Measurements from ENCODE around the gene ZBTB2.
"Not testable (repeated sequence)": the region's sequence is repeated elsewhere in the genome, so short reads cannot be mapped to it uniquely, and the experiment has no call there.

The ZBTB2 gene

DNA sequence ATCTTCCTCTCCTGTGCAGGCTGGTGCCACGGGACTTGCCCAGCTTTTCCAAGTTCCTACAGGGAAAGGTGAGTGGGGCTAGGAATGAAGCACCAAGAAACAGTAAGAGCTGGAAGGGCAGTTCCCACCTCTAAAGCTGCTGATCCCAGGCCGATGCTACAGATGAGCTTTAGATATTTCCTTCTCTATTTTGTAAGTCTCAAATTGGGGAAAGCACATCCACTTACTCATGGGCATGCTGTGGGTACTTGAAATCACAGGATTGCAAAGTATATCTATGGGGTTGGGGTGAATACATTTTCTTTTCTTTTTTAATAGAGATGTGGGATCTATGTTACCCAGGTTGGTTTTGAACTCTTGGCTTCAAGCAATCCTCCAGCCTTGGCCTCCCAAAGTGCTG, 3.1 kb downstream of the ZBTB2 start:
- Mint-ChIP-seq H3K27me3 (no peaks in the 10 kb centered on the region), H3K4me3 (no peak overlapping the region), H3K27ac (peak overlapping the region; percentile 65), H3K4me1 (ENCODE audit: low read depth) (peaks cover 65% of the 10 kb centered on the region), H3K36me3 (ENCODE audit: low read depth) (peaks cover 20% of the 10 kb centered on the region), H3K9me3 (no peaks in the 10 kb centered on the region)

DNA sequence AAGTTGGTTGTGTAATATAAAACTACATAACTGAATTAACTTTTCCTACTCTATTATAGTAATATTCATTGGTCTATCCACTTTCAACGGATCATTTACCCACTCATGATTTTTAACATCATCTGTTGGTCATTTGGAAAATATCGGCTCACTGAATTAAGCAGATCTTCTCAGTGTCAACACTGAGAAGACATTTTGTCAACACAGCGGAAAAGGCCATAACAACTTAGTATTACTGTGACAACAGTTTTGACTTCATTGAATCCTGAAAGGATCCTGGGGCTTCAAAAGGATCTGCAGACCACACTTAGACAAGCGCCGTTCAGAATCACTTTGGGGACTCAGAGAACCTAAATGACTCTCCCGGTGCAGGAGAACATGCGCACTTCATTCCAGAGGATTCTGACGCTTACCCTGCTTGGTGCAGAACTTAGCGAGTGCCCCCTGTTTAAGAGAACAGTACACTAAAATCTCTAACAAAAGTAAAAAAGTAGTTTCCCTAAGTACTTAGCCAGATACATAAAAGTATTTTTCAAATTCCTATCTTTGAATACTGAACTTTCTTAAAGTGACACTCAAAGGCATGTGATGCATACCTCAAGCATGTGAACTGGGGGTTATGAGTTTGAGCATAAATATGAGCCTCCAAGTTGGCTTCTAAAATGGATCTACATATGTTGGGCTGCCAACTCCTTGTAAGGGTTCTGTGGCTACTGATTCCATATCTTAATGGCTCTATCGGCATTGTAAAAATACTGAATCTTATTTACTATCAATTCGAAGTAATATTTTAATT, 4.0 kb downstream of the ZBTB2 start:
- peaks cover 56% of the 10 kb centered on the region for H3K4me1 Mint-ChIP-seq (ENCODE audit: low read depth)
- no peaks in the 10 kb centered on the region for H3K9me3 Mint-ChIP-seq
- no peak overlapping the region for H3K4me3 Mint-ChIP-seq
- peaks cover 15% of the 10 kb centered on the region for H3K36me3 Mint-ChIP-seq (ENCODE audit: low read depth)
- H3K27ac Mint-ChIP-seq, result no peak overlapping the region
- no peaks in the 10 kb centered on the region for H3K27me3 Mint-ChIP-seq

DNA sequence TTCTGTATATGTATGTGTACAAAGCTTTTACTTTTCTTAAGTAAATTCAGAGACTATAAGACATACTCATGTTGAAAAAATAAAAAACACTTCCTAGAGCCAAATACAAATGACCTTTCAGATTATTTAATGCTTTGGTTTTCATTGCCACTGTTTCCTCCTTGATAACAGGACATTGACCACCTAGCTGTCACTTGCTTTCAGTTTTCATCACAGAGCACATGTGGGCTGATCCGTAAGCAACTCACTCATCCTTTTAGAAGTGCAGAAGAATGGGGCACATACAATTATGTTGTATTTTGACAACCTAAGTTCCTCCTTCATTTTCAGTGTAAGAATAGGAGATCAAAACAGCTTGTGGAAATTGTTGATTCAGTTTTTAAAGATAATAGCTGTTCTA, 6.2 kb downstream of the ZBTB2 start:
- Mint-ChIP-seq H3K4me3 (peak overlapping the region; percentile 45), H3K9me3 (no peaks in the 10 kb centered on the region), H3K27ac (peak overlapping the region; percentile 86), H3K4me1 (ENCODE audit: low read depth) (peaks cover 66% of the 10 kb centered on the region), H3K36me3 (ENCODE audit: low read depth) (peaks cover 22% of the 10 kb centered on the region), H3K27me3 (no peaks in the 10 kb centered on the region)

DNA sequence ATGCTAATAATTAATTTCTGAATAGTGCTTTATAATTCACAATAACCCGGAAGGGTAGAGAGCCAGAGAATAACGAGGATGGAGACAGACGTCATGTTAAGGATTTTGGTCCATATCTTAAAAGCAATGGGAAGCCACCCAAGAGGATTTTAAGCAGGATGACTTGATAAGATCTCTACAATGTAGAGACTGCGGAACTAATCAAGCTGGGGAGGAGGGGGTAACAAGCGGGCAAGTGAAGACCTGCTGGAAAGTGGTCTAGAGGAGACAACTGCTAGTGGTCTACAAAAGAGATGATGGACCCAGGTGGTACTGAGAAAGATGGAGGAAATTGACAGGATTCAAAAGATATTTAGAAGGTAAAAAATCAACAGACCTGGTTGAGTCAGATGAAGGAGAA, 7.2 kb downstream of the ZBTB2 start:
- Mint-ChIP-seq H3K9me3 (no peaks in the 10 kb centered on the region), H3K27ac (peak overlapping the region; percentile 86), H3K4me1 (ENCODE audit: low read depth) (peaks cover 75% of the 10 kb centered on the region), H3K4me3 (no peak overlapping the region), H3K36me3 (ENCODE audit: low read depth) (peaks cover 24% of the 10 kb centered on the region), H3K27me3 (no peaks in the 10 kb centered on the region)

DNA sequence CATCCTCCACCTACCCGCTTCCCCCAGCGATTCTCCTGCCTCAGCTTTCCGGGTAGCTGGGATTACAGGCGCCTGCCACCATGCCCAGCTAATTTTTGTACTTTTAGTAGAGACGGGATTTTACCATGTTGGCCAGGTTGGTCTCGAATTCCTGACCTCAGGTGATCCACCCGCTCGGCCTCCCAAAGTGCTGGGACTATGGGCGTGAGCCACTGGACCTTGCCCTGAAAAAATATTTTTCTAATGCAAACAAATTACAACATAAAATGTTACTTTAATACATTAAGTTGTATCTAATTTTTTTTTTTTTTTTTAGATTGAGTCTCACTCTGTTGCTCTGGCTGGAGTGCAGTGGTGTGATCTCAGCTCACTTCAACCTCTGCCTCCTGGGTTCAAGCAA, 8.7 kb downstream of the ZBTB2 start:
- Mint-ChIP-seq H3K4me1 (ENCODE audit: low read depth) (peaks cover 74% of the 10 kb centered on the region), H3K36me3 (ENCODE audit: low read depth) (peaks cover 32% of the 10 kb centered on the region)
- H3K27me3 Mint-ChIP-seq, H3K27ac Mint-ChIP-seq, H3K9me3 Mint-ChIP-seq, H3K4me3 Mint-ChIP-seq: not testable (repeated sequence)

DNA sequence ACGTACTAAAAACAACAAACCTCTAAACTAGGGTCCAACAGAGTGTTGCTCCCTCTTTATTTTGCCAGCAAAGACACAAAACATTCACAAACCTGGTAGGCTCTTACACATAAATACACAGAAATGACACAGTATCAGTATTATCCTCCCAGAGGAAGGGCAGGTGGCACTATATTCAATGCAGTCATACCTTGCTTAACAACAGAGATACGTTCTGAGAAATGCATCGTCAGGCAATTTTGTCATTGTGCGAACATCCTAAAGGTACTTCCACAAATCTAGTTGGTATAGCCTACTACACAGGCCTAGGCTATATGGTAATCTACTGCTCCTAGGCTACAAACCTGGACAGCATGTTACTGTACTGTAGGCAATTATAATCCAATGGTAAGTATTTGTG, 9.6 kb downstream of the ZBTB2 start:
- Mint-ChIP-seq H3K36me3 (ENCODE audit: low read depth) (peaks cover 29% of the 10 kb centered on the region), H3K4me3 (no peak overlapping the region), H3K4me1 (ENCODE audit: low read depth) (peaks cover 72% of the 10 kb centered on the region), H3K27me3 (no peaks in the 10 kb centered on the region), H3K9me3 (no peaks in the 10 kb centered on the region), H3K27ac (no peak overlapping the region)

DNA sequence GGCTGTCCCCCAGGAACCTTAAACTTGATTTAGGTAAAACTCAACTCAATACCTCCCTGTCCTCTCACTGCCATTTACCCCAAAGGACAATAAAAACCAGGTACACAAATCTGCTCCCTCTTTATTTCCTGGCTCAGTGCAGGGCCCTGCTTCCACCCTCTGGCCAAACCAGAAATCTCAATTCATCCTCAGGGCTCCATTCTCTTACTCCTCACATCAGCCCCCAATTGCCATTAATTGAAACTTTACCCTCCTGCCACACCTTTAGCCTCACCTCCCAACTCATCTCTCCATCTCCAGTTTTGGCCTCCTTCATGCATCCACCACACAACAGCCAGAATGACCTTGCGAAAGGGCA, 10.5 kb downstream of the ZBTB2 start:
- no peaks in the 10 kb centered on the region for H3K9me3 Mint-ChIP-seq
- H3K4me1 Mint-ChIP-seq (ENCODE audit: low read depth), result peaks cover 73% of the 10 kb centered on the region
- peak overlapping the region; percentile 95 for H3K27ac Mint-ChIP-seq
- no peaks in the 10 kb centered on the region for H3K27me3 Mint-ChIP-seq
- H3K4me3 Mint-ChIP-seq, result peak overlapping the region; percentile 82
- H3K36me3 Mint-ChIP-seq (ENCODE audit: low read depth), result peaks cover 30% of the 10 kb centered on the region

DNA sequence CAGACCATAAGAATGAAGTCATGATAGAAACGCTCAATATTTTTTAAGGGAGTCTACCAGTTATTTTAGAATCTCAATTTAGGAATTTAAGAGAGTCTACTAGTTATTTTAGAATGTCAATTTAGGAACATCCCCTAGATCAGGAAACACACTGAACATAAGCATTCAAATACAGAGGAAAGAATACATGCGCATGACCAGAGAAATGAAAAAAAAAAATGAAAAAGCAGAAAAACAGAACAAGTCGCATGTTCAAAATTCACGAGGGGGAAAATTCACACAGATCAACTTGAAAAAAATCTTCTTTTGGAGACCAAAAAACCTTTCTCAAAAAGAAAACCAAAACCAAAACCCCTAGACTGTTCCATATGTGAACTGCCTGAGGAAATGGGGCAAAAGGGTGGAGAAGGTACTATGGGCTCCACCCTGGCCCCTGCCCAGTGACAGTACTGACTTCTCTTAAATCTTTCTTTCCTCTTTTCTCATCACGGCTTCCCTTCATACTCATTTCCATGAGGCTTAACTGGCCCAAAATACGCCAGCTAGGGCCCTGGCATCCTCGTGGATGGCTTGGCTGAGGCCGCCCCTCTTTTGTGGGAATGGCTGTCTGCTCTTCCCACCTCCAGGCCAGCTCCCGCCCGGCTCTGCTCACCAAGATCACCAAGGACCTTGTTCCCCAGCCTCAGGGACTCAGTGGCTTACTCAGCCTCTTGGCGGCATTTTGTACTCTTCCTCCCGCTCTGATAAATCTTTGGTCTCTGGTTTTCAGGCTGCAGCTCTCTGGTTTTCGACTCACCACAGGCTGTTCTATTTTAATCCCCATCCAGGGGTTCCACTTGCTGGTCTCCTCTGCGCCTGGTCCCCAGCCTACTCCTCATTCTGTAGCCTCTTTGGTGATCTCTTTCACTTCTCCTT, 11.2 kb downstream of the ZBTB2 start:
- Mint-ChIP-seq H3K27me3 (no peaks in the 10 kb centered on the region), H3K27ac (peak overlapping the region; percentile 95), H3K4me1 (ENCODE audit: low read depth) (peaks cover 73% of the 10 kb centered on the region), H3K9me3 (no peaks in the 10 kb centered on the region), H3K36me3 (ENCODE audit: low read depth) (peaks cover 30% of the 10 kb centered on the region), H3K4me3 (peak overlapping the region; percentile 82)

DNA sequence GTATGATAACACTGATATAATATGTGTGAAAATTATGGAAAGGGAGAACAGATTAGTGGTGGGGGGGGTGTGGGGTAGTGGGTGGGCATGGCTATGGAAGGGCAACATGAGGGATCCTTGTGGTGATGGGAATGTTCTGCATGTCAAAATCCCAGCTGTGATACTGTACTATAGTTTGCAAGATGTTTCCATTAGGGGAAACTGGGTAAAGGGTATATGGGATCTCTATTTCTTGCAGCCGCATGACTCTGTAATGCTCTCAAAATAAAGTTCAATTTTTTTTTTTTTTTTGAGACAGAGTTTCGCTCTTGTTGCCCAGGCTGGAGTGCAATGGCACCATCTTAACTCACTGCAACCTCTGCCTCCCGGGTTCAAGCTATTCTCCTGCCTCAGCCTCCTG, 14.3 kb downstream of the ZBTB2 start:
- H3K9me3 Mint-ChIP-seq, result no peaks in the 10 kb centered on the region
- no peak overlapping the region for H3K4me3 Mint-ChIP-seq
- peak overlapping the region; percentile 50 for H3K27ac Mint-ChIP-seq
- peaks cover 31% of the 10 kb centered on the region for H3K36me3 Mint-ChIP-seq (ENCODE audit: low read depth)
- H3K4me1 Mint-ChIP-seq (ENCODE audit: low read depth), result peaks cover 89% of the 10 kb centered on the region
- no peaks in the 10 kb centered on the region for H3K27me3 Mint-ChIP-seq

DNA sequence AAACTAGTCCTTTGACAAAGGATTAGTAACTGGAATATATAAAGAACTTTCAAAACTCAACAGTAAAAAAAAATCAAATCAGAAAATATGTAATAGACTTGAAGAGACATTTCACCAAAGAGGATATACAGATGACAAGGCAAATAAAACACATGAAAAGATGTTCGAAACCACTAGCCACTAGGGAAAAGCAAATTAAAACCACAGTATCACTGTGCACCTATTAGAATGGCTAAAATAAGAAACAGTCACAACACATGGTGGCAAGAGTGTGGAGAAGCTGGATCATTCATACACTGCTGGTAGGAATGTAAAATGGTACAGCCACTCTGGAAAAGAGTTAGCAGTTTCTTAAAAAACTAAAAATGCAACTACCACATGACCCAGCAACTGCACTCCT, 14.9 kb downstream of the ZBTB2 start:
- peak overlapping the region; percentile 8 for H3K4me3 Mint-ChIP-seq
- H3K4me1 Mint-ChIP-seq (ENCODE audit: low read depth), result peaks cover 92% of the 10 kb centered on the region
- H3K27ac Mint-ChIP-seq, result peak overlapping the region; percentile 50
- no peaks in the 10 kb centered on the region for H3K27me3 Mint-ChIP-seq
- peaks cover 37% of the 10 kb centered on the region for H3K36me3 Mint-ChIP-seq (ENCODE audit: low read depth)
- no peaks in the 10 kb centered on the region for H3K9me3 Mint-ChIP-seq

DNA sequence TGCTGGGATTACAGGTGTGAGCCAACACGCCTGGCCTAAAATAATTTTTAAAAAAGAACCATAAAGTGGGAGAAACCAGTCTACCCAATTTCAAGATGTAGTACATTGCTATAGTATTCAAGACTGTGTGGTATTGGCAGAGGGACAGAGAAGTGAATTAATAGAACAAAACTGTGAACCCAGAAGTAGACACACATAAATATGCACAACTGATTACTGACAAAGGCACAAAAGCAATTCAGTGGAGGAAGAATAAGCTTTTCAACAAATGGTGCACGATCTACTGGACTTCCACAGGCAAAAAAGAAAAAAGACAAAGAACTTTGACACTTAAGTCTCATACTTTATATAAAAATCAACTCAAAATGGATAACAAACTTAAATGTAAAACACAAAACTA, 15.5 kb downstream of the ZBTB2 start:
- Mint-ChIP-seq H3K4me3 (no peak overlapping the region), H3K36me3 (ENCODE audit: low read depth) (peaks cover 41% of the 10 kb centered on the region), H3K9me3 (no peaks in the 10 kb centered on the region), H3K27ac (no peak overlapping the region), H3K27me3 (no peaks in the 10 kb centered on the region), H3K4me1 (ENCODE audit: low read depth) (peaks cover 92% of the 10 kb centered on the region)

DNA sequence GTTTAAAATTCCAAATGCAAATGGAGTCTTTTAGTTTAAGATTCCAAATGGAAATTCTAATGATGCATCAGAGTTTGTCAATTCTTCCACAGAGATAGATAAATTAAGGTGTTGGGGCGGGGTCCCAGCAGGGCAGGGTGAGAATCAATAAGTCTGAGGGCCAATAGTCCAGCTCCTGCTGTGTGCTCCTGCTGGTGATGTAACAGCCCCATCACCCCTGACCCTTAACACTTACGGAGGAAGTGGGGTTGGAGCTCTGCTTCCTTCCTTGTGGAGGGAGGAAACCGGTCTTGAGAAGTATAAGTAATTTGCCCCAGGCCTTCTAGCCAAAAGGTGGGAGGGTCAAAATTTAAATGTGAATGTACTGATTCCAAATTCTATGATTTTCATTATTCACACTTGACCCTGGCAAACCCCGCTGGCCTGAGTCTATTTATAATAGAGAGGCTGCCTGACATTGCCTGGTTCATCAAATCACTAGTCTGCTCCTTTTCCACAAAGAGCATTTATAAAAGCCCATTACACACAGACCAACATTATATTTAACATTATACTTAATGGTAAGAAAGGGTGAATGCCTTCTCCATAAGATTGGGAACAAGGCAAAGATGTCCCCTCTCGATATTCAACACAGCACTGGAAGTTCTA, 17.2 kb downstream of the ZBTB2 start:
- H3K9me3 Mint-ChIP-seq, result no peaks in the 10 kb centered on the region
- peak overlapping the region; percentile 66 for H3K4me3 Mint-ChIP-seq
- peak overlapping the region; percentile 78 for H3K27ac Mint-ChIP-seq
- H3K36me3 Mint-ChIP-seq (ENCODE audit: low read depth), result peaks cover 45% of the 10 kb centered on the region
- H3K4me1 Mint-ChIP-seq (ENCODE audit: low read depth), result peaks cover 75% of the 10 kb centered on the region
- H3K27me3 Mint-ChIP-seq, result no peaks in the 10 kb centered on the region

DNA sequence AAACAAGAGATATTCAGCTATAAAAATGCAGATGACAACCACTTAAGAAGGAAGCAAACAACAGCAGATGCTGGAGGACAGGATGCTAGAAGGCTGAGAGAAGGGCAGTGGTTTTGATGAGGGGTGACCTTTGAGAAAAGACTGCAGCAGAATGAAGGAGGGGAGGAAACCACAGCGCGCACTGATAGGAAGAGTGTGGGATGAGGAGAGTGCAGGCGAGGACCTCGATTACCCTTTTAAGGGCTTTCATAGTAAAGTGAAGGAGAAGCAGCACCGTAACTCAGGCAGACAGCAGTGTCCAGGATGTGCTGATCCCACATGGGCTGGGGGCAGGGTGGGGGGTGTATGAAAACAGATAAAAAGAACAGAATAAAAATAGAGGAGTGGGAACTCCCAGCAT, 19.2 kb downstream of the ZBTB2 start:
- Mint-ChIP-seq H3K27ac (peak overlapping the region; percentile 88), H3K4me3 (peak overlapping the region; percentile 76), H3K4me1 (ENCODE audit: low read depth) (peaks cover 62% of the 10 kb centered on the region), H3K36me3 (ENCODE audit: low read depth) (peaks cover 45% of the 10 kb centered on the region), H3K27me3 (no peaks in the 10 kb centered on the region), H3K9me3 (no peaks in the 10 kb centered on the region)

DNA sequence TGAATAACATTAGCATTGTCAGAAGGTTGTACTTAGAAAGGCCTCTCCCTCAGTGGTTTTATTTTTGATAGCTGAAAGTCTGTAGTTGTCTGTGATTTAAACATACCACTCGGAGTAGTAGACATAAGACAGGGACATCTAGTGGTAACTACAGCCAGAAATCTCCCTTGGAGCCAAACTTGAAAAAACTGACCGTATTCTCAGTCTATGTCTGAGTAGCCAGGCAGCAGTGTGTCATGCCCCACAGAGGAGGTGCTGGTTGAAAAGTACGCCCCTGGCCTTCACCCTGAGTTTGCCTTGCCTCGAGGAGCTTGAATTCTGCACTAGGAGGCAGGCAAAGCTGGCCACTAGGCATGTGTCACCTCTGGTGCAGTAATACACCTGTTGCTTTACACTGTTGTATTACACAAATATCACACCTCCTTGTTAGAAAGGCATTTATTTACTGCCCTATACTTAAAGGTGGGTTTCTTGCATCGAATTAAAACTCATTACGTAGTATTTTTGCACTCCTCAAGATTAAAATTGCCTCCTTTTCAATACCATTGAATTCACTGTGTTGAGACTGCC, 20.8 kb downstream of the ZBTB2 start:
- Mint-ChIP-seq H3K4me3 (no peak overlapping the region), H3K36me3 (ENCODE audit: low read depth) (peaks cover 54% of the 10 kb centered on the region), H3K4me1 (ENCODE audit: low read depth) (peaks cover 46% of the 10 kb centered on the region), H3K9me3 (no peaks in the 10 kb centered on the region), H3K27me3 (no peaks in the 10 kb centered on the region), H3K27ac (no peak overlapping the region)

DNA sequence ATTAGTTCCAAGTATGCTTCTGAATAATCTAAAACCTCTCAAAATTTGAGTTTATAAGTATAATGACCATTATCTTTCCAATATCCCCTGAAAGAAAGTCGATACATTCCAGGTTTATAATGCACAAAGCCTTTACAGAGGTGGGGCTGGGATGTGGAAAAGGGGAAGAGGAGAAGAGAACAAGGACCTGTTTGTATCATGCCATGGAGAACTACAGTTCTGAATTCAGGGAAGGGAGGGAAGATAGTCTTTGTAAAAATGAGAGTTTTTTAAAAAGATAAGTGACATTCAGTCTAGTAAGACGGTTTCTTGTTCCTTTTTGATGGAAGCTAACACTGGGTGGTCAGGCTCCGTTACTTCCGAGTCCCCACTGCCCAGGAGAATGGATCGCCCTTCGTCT, 26.1 kb downstream of the ZBTB2 start:
- no peaks in the 10 kb centered on the region for H3K9me3 Mint-ChIP-seq
- no peak overlapping the region for H3K27ac Mint-ChIP-seq
- no peaks in the 10 kb centered on the region for H3K4me1 Mint-ChIP-seq (ENCODE audit: low read depth)
- peaks cover 65% of the 10 kb centered on the region for H3K36me3 Mint-ChIP-seq (ENCODE audit: low read depth)
- H3K4me3 Mint-ChIP-seq, result no peak overlapping the region
- no peaks in the 10 kb centered on the region for H3K27me3 Mint-ChIP-seq

All from stimulated activated naive CD8-positive, alpha-beta T cell treated with anti-CD3 and anti-CD28 coated beads, Interleukin-15, Interleukin-2, amounts not matched to agents 100 ng/mL and 50 ng/mL, for 24 hours (primary cell).